ENCODE measurements around the gene RAD51.
"Not testable (repeated sequence)": the region's sequence is repeated elsewhere in the genome, so short reads cannot be mapped to it uniquely, and the experiment has no call there.

The RAD51 gene

DNA sequence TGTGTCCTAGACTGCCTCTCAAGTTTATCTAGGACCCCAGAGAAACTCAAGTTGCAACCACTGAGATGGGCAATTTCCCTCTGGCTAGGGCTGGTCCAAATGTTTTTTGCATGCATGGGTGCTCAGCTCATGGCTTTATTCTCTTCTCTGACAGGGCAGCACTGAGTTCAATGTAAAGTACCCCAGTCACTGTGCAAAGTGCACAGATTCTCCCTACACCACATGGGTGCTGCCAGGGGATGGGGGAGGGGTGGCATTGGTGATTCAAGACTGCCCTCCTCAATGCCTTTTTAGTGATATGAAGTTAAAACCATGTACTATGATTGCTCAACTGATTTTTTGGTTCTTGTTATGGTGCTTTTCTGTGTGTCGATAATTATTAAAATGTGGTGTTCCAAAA lies 14.8 kb upstream of the RAD51 start:
- Histone ChIP-seq H3K9me2 (ENCODE audit: low read depth, low read length) (no peaks in the 10 kb centered on the region), H3K9ac (ENCODE audit: low read length) (no peak overlapping the region), H3K79me2 (ENCODE audit: insufficient read depth, low read length) (no peaks in the 10 kb centered on the region), H4K20me1 (ENCODE audit: insufficient read depth, low read length) (no peaks in the 10 kb centered on the region), H3K4me3 (ENCODE audit: low read depth, low read length, poor library complexity, severe bottlenecking) (no peak overlapping the region), H3K27me3 (ENCODE audit: insufficient read depth, low read length) (no peaks in the 10 kb centered on the region), H3K36me3 (ENCODE audit: insufficient read depth, low read length) (no peaks in the 10 kb centered on the region), H2AFZ (ENCODE audit: low read length) (no peak overlapping the region), H3K4me2 (ENCODE audit: low read length) (peak overlapping the region; percentile 34; the same call in 1 of the 2 replicates), H3F3A (ENCODE audit: insufficient read depth, low read length) (0 out of 2 replicates have a peak, but pooled peaks cover 6% of the 10 kb centered on the region), H3K4me1 (ENCODE audit: insufficient read depth, low read length, severe bottlenecking) (peaks cover 16% of the 10 kb centered on the region), H3K9me3 (ENCODE audit: low read length) (no peaks in the 10 kb centered on the region), H3K27ac (ENCODE audit: low read depth, low read length, poor library complexity, severe bottlenecking) (peak overlapping the region; percentile 80)
- TF ChIP-seq EZH2 (IDR thresholded peaks at IDR 0.05; ENCODE audit: borderline replicate concordance, low read length) = no peak
- TF ChIP-seq, protein P1, sequence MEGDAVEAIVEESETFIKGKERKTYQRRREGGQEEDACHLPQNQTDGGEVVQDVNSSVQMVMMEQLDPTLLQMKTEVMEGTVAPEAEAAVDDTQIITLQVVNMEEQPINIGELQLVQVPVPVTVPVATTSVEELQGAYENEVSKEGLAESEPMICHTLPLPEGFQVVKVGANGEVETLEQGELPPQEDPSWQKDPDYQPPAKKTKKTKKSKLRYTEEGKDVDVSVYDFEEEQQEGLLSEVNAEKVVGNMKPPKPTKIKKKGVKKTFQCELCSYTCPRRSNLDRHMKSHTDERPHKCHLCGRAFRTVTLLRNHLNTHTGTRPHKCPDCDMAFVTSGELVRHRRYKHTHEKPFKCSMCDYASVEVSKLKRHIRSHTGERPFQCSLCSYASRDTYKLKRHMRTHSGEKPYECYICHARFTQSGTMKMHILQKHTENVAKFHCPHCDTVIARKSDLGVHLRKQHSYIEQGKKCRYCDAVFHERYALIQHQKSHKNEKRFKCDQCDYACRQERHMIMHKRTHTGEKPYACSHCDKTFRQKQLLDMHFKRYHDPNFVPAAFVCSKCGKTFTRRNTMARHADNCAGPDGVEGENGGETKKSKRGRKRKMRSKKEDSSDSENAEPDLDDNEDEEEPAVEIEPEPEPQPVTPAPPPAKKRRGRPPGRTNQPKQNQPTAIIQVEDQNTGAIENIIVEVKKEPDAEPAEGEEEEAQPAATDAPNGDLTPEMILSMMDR (IDR thresholded peaks at IDR 0.05; ENCODE audit: low read length) = no peak

DNA sequence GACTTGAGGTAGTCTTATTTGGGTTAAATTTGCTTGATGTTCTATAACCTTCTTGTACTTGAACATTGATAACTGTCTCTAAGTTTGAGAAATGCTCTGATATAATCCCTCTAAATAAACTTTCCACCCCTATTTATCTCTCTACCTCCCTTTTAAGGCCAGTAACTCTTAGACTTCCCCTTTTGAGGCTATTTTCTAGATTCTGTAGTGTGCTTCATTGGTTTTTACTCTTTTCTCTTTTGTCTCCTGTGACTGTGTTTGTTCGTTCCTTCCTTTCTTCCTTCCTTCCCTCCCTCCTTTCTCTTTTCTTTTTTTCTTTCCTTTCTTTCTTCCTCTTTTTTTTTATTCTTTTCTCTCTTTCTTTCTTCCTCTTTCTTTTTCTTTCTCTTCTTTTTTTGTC lies 14.0 kb upstream of the RAD51 start:
- Histone ChIP-seq H3K4me2 (ENCODE audit: low read length) (peak overlapping the region; percentile 34; the same call in 1 of the 2 replicates), H3K27ac (ENCODE audit: low read depth, low read length, poor library complexity, severe bottlenecking) (peak overlapping the region; percentile 80), H3K4me1 (ENCODE audit: insufficient read depth, low read length, severe bottlenecking) (peaks cover 16% of the 10 kb centered on the region)
- not testable (repeated sequence) for H4K20me1 ChIP-seq (ENCODE audit: insufficient read depth, low read length); H3K9ac ChIP-seq (ENCODE audit: low read length); H3K36me3 ChIP-seq (ENCODE audit: insufficient read depth, low read length); H3K27me3 ChIP-seq (ENCODE audit: insufficient read depth, low read length); H3K9me3 ChIP-seq (ENCODE audit: low read length); H3K79me2 ChIP-seq (ENCODE audit: insufficient read depth, low read length); H3K4me3 ChIP-seq (ENCODE audit: low read depth, low read length, poor library complexity, severe bottlenecking); H3K9me2 ChIP-seq (ENCODE audit: low read depth, low read length); H3F3A ChIP-seq (ENCODE audit: insufficient read depth, low read length); H2AFZ ChIP-seq (ENCODE audit: low read length)

DNA sequence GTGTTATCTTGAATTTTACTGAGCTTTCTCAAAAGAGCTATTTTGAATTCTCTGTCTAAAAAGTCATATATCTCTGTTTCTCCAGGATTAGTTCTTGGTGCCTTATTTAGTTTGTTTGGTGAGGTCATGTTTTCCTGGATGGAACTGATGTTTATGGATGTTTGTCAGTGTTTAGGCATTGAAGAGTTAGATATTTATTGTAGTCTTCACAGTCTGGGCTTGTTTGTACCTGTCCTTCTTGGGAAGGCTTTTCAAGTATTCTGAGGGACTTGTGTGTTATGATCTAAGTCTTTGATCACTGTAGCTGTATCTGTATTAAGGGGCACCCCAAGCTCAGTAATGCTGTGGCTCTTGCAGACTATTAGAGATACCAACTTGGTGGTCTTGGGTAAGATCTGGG lies 10.6 kb upstream of the RAD51 start:
- H3K9me3 ChIP-seq (ENCODE audit: low read length) = no peaks in the 10 kb centered on the region
- no peaks in the 10 kb centered on the region for H3K79me2 ChIP-seq (ENCODE audit: insufficient read depth, low read length)
- H3K4me2 ChIP-seq (ENCODE audit: low read length) = no peak overlapping the region
- H3K27me3 ChIP-seq (ENCODE audit: insufficient read depth, low read length) = no peaks in the 10 kb centered on the region
- no peaks in the 10 kb centered on the region for H3K36me3 ChIP-seq (ENCODE audit: insufficient read depth, low read length)
- no peak overlapping the region for H3K4me3 ChIP-seq (ENCODE audit: low read depth, low read length, poor library complexity, severe bottlenecking)
- TF ChIP-seq EZH2 (IDR thresholded peaks at IDR 0.05; ENCODE audit: borderline replicate concordance, low read length) = no peak
- TF ChIP-seq, protein P1 (IDR thresholded peaks at IDR 0.05; ENCODE audit: low read length) = no peak
- 0 out of 2 replicates have a peak, but pooled peaks cover 6% of the 10 kb centered on the region for H3F3A ChIP-seq (ENCODE audit: insufficient read depth, low read length)
- peaks cover 16% of the 10 kb centered on the region for H3K4me1 ChIP-seq (ENCODE audit: insufficient read depth, low read length, severe bottlenecking)
- no peak overlapping the region for H3K27ac ChIP-seq (ENCODE audit: low read depth, low read length, poor library complexity, severe bottlenecking)
- no peak overlapping the region for H3K9ac ChIP-seq (ENCODE audit: low read length)
- no peaks in the 10 kb centered on the region for H3K9me2 ChIP-seq (ENCODE audit: low read depth, low read length)
- no peak overlapping the region for H2AFZ ChIP-seq (ENCODE audit: low read length)
- H4K20me1 ChIP-seq (ENCODE audit: insufficient read depth, low read length) = no peaks in the 10 kb centered on the region

DNA sequence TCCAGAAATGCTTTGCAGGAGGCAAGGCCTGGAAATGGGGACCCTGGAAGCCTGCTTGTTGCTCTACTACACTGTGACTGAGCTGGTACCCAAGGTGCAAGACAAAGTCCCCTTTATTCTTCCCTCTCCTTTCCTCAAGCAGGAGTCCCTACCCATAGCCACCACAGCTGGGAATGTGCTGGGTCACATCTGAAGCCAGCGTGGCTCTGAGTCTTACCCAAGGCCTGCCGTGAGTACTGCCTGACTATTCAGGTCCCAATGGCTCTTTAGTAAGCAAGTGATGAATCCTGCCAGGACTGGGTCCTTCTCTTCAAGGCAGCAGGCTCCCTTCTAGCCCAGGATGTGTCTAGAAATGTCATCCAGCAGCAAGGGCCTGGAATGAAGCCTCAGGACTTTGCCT lies 9.6 kb upstream of the RAD51 start:
- Histone ChIP-seq H3K9me3 (ENCODE audit: low read length) (no peaks in the 10 kb centered on the region), H3K4me2 (ENCODE audit: low read length) (no peak overlapping the region), H3K27me3 (ENCODE audit: insufficient read depth, low read length) (no peaks in the 10 kb centered on the region), H3K9me2 (ENCODE audit: low read depth, low read length) (no peaks in the 10 kb centered on the region), H3K36me3 (ENCODE audit: insufficient read depth, low read length) (no peaks in the 10 kb centered on the region), H3K4me3 (ENCODE audit: low read depth, low read length, poor library complexity, severe bottlenecking) (no peak overlapping the region), H3K79me2 (ENCODE audit: insufficient read depth, low read length) (no peaks in the 10 kb centered on the region), H3K4me1 (ENCODE audit: insufficient read depth, low read length, severe bottlenecking) (peaks cover 8% of the 10 kb centered on the region), H3K9ac (ENCODE audit: low read length) (no peak overlapping the region), H3F3A (ENCODE audit: insufficient read depth, low read length) (0 out of 2 replicates have a peak, but pooled peaks cover 5% of the 10 kb centered on the region), H3K27ac (ENCODE audit: low read depth, low read length, poor library complexity, severe bottlenecking) (no peak overlapping the region), H2AFZ (ENCODE audit: low read length) (no peak overlapping the region), H4K20me1 (ENCODE audit: insufficient read depth, low read length) (no peaks in the 10 kb centered on the region)
- TF ChIP-seq, protein P1 (IDR thresholded peaks at IDR 0.05; ENCODE audit: low read length) = no peak
- TF ChIP-seq EZH2 (IDR thresholded peaks at IDR 0.05; ENCODE audit: borderline replicate concordance, low read length) = no peak
